ENCODE results near the gene FERMT1.

Gene FERMT1

DNA sequence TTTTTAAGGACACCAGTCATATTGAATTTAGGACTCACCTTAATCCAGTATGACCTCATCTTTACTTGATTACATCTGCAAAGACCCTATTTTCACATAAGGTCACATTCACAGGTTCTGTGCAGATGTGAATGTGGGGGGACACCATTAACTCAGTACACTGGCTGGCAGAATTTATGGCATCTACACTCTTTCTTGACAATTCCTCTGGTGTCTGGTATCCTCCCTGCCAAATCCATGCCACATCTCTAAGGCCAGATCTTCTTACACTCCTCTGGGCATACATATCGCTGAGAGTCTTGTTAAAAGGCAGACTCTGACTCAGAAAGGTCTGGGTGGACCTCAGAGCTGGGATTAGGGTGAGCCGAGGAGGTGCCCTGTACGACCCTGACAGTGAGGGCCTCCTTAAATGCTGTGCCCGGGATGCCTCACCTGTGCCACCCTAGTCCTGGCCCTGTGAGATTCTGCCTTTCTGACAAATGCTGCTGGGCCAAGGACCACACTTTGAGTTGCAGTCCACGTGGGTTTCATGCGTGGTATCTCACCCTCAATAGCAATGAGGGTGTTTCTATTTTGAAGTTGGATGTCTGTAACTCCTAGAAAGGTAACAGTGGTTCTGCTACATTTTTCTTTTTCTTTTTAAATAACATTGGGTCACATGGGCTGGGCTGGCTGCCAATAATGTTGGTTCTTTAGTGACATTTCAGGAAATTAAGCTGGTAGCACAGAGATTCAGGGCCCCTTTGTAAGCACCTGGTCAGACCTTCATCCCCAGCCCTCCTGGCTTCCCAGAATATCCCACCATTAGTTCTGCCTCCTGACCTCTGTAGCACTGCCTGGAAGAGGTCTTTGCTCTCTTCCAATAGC lies 51.8 kb downstream of the FERMT1 start:
- H3K27ac ChIP-seq (ENCODE audit: low read length) = no peak overlapping the region
- no peaks in the 10 kb centered on the region for H3K4me1 ChIP-seq (ENCODE audit: insufficient read depth, low read length)
- H3K36me3 ChIP-seq (ENCODE audit: insufficient read depth, low read length) = no peaks in the 10 kb centered on the region
- no peaks in the 10 kb centered on the region for H3K79me2 ChIP-seq (ENCODE audit: insufficient read depth, low read length)
- no peaks in the 10 kb centered on the region for H4K20me1 ChIP-seq (ENCODE audit: insufficient read depth, low read length)
- H3K27me3 ChIP-seq (ENCODE audit: insufficient read depth, low read length, poor library complexity) = no peaks in the 10 kb centered on the region
- H2AFZ ChIP-seq (ENCODE audit: low read depth, low read length) = no peak overlapping the region
- H3K9ac ChIP-seq (ENCODE audit: low read depth, low read length) = no peak overlapping the region
- DNase-seq = no peak
- H3K4me2 ChIP-seq (ENCODE audit: insufficient read depth, low read length) = no peak overlapping the region
- TF ChIP-seq, protein P1, sequence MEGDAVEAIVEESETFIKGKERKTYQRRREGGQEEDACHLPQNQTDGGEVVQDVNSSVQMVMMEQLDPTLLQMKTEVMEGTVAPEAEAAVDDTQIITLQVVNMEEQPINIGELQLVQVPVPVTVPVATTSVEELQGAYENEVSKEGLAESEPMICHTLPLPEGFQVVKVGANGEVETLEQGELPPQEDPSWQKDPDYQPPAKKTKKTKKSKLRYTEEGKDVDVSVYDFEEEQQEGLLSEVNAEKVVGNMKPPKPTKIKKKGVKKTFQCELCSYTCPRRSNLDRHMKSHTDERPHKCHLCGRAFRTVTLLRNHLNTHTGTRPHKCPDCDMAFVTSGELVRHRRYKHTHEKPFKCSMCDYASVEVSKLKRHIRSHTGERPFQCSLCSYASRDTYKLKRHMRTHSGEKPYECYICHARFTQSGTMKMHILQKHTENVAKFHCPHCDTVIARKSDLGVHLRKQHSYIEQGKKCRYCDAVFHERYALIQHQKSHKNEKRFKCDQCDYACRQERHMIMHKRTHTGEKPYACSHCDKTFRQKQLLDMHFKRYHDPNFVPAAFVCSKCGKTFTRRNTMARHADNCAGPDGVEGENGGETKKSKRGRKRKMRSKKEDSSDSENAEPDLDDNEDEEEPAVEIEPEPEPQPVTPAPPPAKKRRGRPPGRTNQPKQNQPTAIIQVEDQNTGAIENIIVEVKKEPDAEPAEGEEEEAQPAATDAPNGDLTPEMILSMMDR (IDR thresholded peaks at IDR 0.05; ENCODE audit: borderline replicate concordance, extremely low read depth, low read length, poor library complexity, severe bottlenecking) = no peak
- no peak for TF ChIP-seq EZH2 (IDR thresholded peaks at IDR 0.05; ENCODE audit: borderline replicate concordance, low read depth, low read length, severe bottlenecking)
- ATAC-seq (ENCODE audit: insufficient read depth, low read depth) = no peak
- no peaks in the 10 kb centered on the region for H3K9me3 ChIP-seq (ENCODE audit: insufficient read depth, low read length, severe bottlenecking)
- no peak overlapping the region for H3K4me3 ChIP-seq (ENCODE audit: low read depth in 1 of 2, low read length in 2 of 2)

DNA sequence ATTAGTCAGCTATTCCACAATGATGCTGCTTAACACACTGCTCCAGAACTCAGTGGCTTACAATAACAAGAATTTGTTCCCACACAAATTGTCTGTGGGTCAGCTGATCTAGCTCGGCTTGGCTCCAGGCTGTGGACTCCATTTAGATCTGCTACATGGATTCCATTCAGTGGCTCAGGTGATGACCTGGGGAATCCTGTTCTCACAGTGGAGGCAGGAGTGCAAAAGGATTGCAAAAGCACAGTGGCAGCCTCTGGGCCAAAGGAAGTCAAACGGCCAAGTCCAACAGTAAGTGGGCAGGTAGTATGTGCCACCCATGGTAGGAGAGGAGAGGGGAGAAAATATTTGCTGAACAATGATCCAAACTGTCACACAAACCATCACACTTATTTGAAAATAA lies 53.2 kb downstream of the FERMT1 start:
- Histone ChIP-seq H3K27ac (ENCODE audit: low read length) (no peak overlapping the region), H3K79me2 (ENCODE audit: insufficient read depth, low read length) (no peaks in the 10 kb centered on the region), H3K9ac (ENCODE audit: low read depth, low read length) (no peak overlapping the region), H3K27me3 (ENCODE audit: insufficient read depth, low read length, poor library complexity) (no peaks in the 10 kb centered on the region), H3K9me3 (ENCODE audit: insufficient read depth, low read length, severe bottlenecking) (no peaks in the 10 kb centered on the region), H3K36me3 (ENCODE audit: insufficient read depth, low read length) (no peaks in the 10 kb centered on the region), H3K4me1 (ENCODE audit: insufficient read depth, low read length) (no peaks in the 10 kb centered on the region), H3K4me2 (ENCODE audit: insufficient read depth, low read length) (no peak overlapping the region), H3K4me3 (ENCODE audit: low read depth in 1 of 2, low read length in 2 of 2) (no peak overlapping the region), H4K20me1 (ENCODE audit: insufficient read depth, low read length) (no peaks in the 10 kb centered on the region), H2AFZ (ENCODE audit: low read depth, low read length) (no peak overlapping the region)
- ATAC-seq (ENCODE audit: insufficient read depth, low read depth) = no peak
- no peak for DNase-seq
- TF ChIP-seq, protein P1 (IDR thresholded peaks at IDR 0.05; ENCODE audit: borderline replicate concordance, extremely low read depth, low read length, poor library complexity, severe bottlenecking) = no peak
- TF ChIP-seq EZH2 (IDR thresholded peaks at IDR 0.05; ENCODE audit: borderline replicate concordance, low read depth, low read length, severe bottlenecking) = no peak

- ATAC-seq (ENCODE audit: insufficient read depth, low read depth) (no peak), DNase-seq (no peak)
- no peaks in the 10 kb centered on the region for H3K4me1 ChIP-seq (ENCODE audit: insufficient read depth, low read length)
- no peaks in the 10 kb centered on the region for H3K27me3 ChIP-seq (ENCODE audit: insufficient read depth, low read length, poor library complexity)
- H3K4me3 ChIP-seq (ENCODE audit: low read depth in 1 of 2, low read length in 2 of 2) = no peak overlapping the region
- no peak overlapping the region for H3K27ac ChIP-seq (ENCODE audit: low read length)
- H3K79me2 ChIP-seq (ENCODE audit: insufficient read depth, low read length) = no peaks in the 10 kb centered on the region
- H3K9ac ChIP-seq (ENCODE audit: low read depth, low read length) = no peak overlapping the region
- H2AFZ ChIP-seq (ENCODE audit: low read depth, low read length) = no peak overlapping the region
- no peaks in the 10 kb centered on the region for H4K20me1 ChIP-seq (ENCODE audit: insufficient read depth, low read length)
- H3K4me2 ChIP-seq (ENCODE audit: insufficient read depth, low read length) = no peak overlapping the region
- TF ChIP-seq, protein P1 (IDR thresholded peaks at IDR 0.05; ENCODE audit: borderline replicate concordance, extremely low read depth, low read length, poor library complexity, severe bottlenecking) = no peak
- no peak for TF ChIP-seq EZH2 (IDR thresholded peaks at IDR 0.05; ENCODE audit: borderline replicate concordance, low read depth, low read length, severe bottlenecking)
- H3K9me3 ChIP-seq (ENCODE audit: insufficient read depth, low read length, severe bottlenecking) = no peaks in the 10 kb centered on the region
- no peaks in the 10 kb centered on the region for H3K36me3 ChIP-seq (ENCODE audit: insufficient read depth, low read length)
Measured at GRCh38 chr20:6067763-6068318, 55.0 kb downstream of the FERMT1 start.
